22Rv1 (cell line): ENCODE results near the gene MTA3.

Experiments
- CTCF ChIP-seq: fragments of 450-650 bp; IDR thresholded peaks from 2 replicates; pipeline ENCODE4 v1.5.1; 2017; ENCODE audit warnings: mild to moderate bottlenecking
- ZFX ChIP-seq: fragments of 450-650 bp; IDR thresholded peaks from 2 replicates; pipeline ENCODE4 v1.6.1; 2017; ENCODE audit warnings: antibody characterized with exemption, borderline replicate concordance

- no peak for TF ChIP-seq CTCF
- no peak for TF ChIP-seq ZFX
Measured at GRCh38 chr2:42771546-42772153, 203.2 kb downstream of the MTA3 start.
